HepG2 (cell line): ENCODE data around the gene MLYCD. TPM values are rescaled to one million over a fixed set of nuclear protein-coding genes. Genes with fewer than 3 reads are reported as not detected.

Source experiments
- FOXP1 ChIP-seq, 2 experiments: fragments of 450-650 bp in 1 of 2; IDR thresholded peaks; 2 replicates each; pipeline ENCODE4 v1.6.1; 2017 to 2018; ENCODE audit warnings: antibody characterized with exemption in 1 of 2
- HMGXB3 ChIP-seq: sonication (generic); formaldehyde crosslinking; IDR thresholded peaks from 2 replicates; pipeline ENCODE4 v1.4.0; 2020; ENCODE audit warnings: missing genetic modification reagents, borderline replicate concordance
- HNRNPUL1 ChIP-seq: fragments of 200-400 bp; formaldehyde crosslinking; IDR thresholded peaks from 2 replicates; pipeline ENCODE4 v1.6.1; 2017; ENCODE audit warnings: low read depth, mild to moderate bottlenecking, low read length, moderate library complexity
- KDM4B ChIP-seq: sonication (generic); formaldehyde crosslinking; IDR thresholded peaks from 2 replicates; pipeline ENCODE4 v1.4.0; 2020; ENCODE audit warnings: missing genetic modification reagents
- NR2C2 ChIP-seq: sonication (generic); formaldehyde crosslinking; IDR thresholded peaks from 2 replicates; pipeline ENCODE4 v1.4.0; 2020; ENCODE audit warnings: missing genetic modification reagents, mild to moderate bottlenecking, moderate library complexity, borderline replicate concordance
- SALL1 ChIP-seq: sonication (generic); formaldehyde crosslinking; IDR thresholded peaks from 2 replicates; pipeline ENCODE4 v1.8.0; 2022; ENCODE audit warnings: mild to moderate bottlenecking, missing genetic modification reagents
- SPEN ChIP-seq: sonication (generic); formaldehyde crosslinking; IDR thresholded peaks from 2 replicates; pipeline ENCODE4 v1.5.1; 2020; ENCODE audit warnings: low read depth, mild to moderate bottlenecking, missing genetic modification reagents
- UBTF ChIP-seq: sonication (generic); formaldehyde crosslinking; IDR thresholded peaks from 2 replicates; pipeline ENCODE4 v1.4.0; 2020; ENCODE audit warnings: mild to moderate bottlenecking, missing genetic modification reagents
- ZNF646 ChIP-seq: sonication (generic); formaldehyde crosslinking; IDR thresholded peaks from 2 replicates; pipeline ENCODE4 v1.9.0; 2021; ENCODE audit warnings: mild to moderate bottlenecking, missing genetic modification reagents
- ZNF710 ChIP-seq: sonication (generic); formaldehyde crosslinking; IDR thresholded peaks from 2 replicates; pipeline ENCODE4 v1.5.0; 2020; ENCODE audit warnings: mild to moderate bottlenecking, missing genetic modification reagents, borderline replicate concordance
- ZNF746 ChIP-seq: sonication (generic); formaldehyde crosslinking; IDR thresholded peaks from 2 replicates; pipeline ENCODE4 v1.8.0; 2022; ENCODE audit warnings: mild to moderate bottlenecking, missing genetic modification reagents
- polyA plus RNA-seq, 8 experiments: library from polyadenylated mRNA; depleted of rRNA in 3 of 8; stranded (reverse) in 7 of 8; unstranded in 1 of 8; fragments of >200 nt; fragmentation: Illumina TruSeq in 4 of 8; extraction: Trizol in 4 of 8; gene quantifications; 2 replicates each; pipeline versions ENCODE4 v1.2.1 to v1.2.3, GENCODE V29; 2011 to 2016; ENCODE audit warnings: low read depth in 4 of 8, missing spikeins in 1 of 8, mixed read lengths in 1 of 8; ENCODE audit not compliant: insufficient read depth in 1 of 8
- total RNA-seq, 5 experiments: library from RNA; depleted of rRNA; stranded (reverse); fragments of >200 nt; fragmentation: Illumina TruSeq; extraction: Trizol; gene quantifications; 2 replicates each; pipeline ENCODE4 v1.2.3, GENCODE V29; 2016; ENCODE audit warnings: low read depth in 1 of 5

MLYCD gene
- total and polyA plus RNA-seq, 2 of the 13 experiments (the other 11 are each of a cell fraction or from before 2014, with no cell fraction given), result 1.8 to 4.0 TPM

GRCh38 chr16:83948914-83949723 is 50.2 kb downstream of the MLYCD start (continued):
- TF ChIP-seq UBTF (CRISPR knock-in tag) (0 out of 2 replicates have a peak, but pooled peaks have one; percentile 24), NR2C2 (CRISPR knock-in tag) (peak; percentile 53; the same call in 1 of the 2 replicates), ZNF746 (peak; percentile 58; the same call in 1 of the 2 replicates), ZNF646 (CRISPR knock-in tag) (0 out of 2 replicates have a peak, but pooled peaks have one; percentile 35), KDM4B (peak; percentile 65; the same call in 1 of the 2 replicates), FOXP1 (IDR thresholded peaks at IDR 0.05) (no peak), FOXP1 (CRISPR knock-in tag; IDR thresholded peaks at IDR 0.05) (peak; percentile 97), HMGXB3 (CRISPR knock-in tag) (0 out of 2 replicates have a peak, but pooled peaks have one; percentile 45), SPEN (peak; percentile 87; the same call in 1 of the 2 replicates), ZNF710 (CRISPR knock-in tag) (peak; percentile 66), SALL1 (CRISPR knock-in tag) (peak; percentile 82), HNRNPUL1 (no peak)
